H1 (cell line): Measurements from ENCODE around the gene PLS3. TPM values are rescaled to one million over a fixed set of nuclear protein-coding genes. Genes with fewer than 3 reads are reported as not detected.
A peak's percentile ranks its signal among the peaks of the same experiment; 100 is the strongest.

Experiments used
- CTCF ChIA-PET: fragments of 300-600 bp; sonication (Branson Sonifier 250); formaldehyde crosslinking; loops from one replicate; lab custom pipeline; 2021; ENCODE audit not compliant: partially characterized antibody; lab: Charles Lee
- POLR2A ChIA-PET: fragments of 300-600 bp; sonication (Branson Sonifier 250); formaldehyde crosslinking; loops from one replicate; lab custom pipeline; 2021; ENCODE audit warnings: inconsistent platforms; ENCODE audit not compliant: partially characterized antibody; lab: Charles Lee
- DNase-seq, 2 experiments: peaks; one replicate each; pipeline versions ENCODE4 v3.0.0 to v3.0.0-alpha.2; 2010 to 2022; ENCODE audit warnings: low spot score in 2 of 2, low read depth in 1 of 2, mixed read lengths in 1 of 2
- FAIRE-seq: peaks from 2 replicates; lab custom pipeline; 2011; peaks lifted over from hg19 to GRCh38; lab: Jason Lieb, UNC
- H2AFZ ChIP-seq: 2 replicates; pipeline ENCODE4 v1.8.1; 2012; ENCODE audit warnings: low read length, inconsistent platforms
- H2AK5ac ChIP-seq: 2 replicates; pipeline ENCODE4 v1.6.1; 2013; ENCODE audit warnings: low read depth, low read length
- H2BK120ac ChIP-seq: replicated peaks from 2 replicates; pipeline ENCODE3; 2013; ENCODE audit warnings: low read depth, low read length, inconsistent platforms
- H2BK12ac ChIP-seq: 2 replicates; pipeline ENCODE4 v1.6.1; 2013; ENCODE audit warnings: low read depth, low read length
- H2BK15ac ChIP-seq: 2 replicates; pipeline ENCODE4 v1.6.1; 2013; ENCODE audit warnings: low read length
- H2BK20ac ChIP-seq: 2 replicates; pipeline ENCODE4 v1.6.1; 2013; ENCODE audit warnings: low read length
- H2BK5ac ChIP-seq: 2 replicates; pipeline ENCODE4 v1.6.1; 2013; ENCODE audit warnings: low read depth, low read length
- H3K14ac ChIP-seq: 2 replicates; pipeline ENCODE4 v1.6.1; 2013; ENCODE audit warnings: inconsistent platforms; ENCODE audit not compliant: insufficient read length
- H3K18ac ChIP-seq: 2 replicates; pipeline ENCODE4 v1.6.1; 2013; ENCODE audit warnings: low read length; ENCODE audit errors: extremely low read depth
- H3K23ac ChIP-seq: 2 replicates; pipeline ENCODE4 v1.6.1; 2013; ENCODE audit warnings: inconsistent platforms; ENCODE audit not compliant: insufficient read length
- H3K23me2 ChIP-seq: 2 replicates; pipeline ENCODE4 v1.6.1; 2013; ENCODE audit warnings: low read depth, low read length
- H3K27ac ChIP-seq: 2 replicates; pipeline ENCODE4 v1.6.1; 2011; ENCODE audit warnings: low read depth, low read length, inconsistent platforms
- H3K27me3 ChIP-seq, 4 experiments: replicated peaks in 1 of 4; 1 replicate in 1 of 4; 2 replicates in 3 of 4; pipeline versions ENCODE4 v1.6.1 to v1.8.1; 2011 to 2013; ENCODE audit warnings: low read length in 3 of 4, mild to moderate bottlenecking in 3 of 4, inconsistent platforms in 2 of 4, mixed read lengths in 2 of 4, moderate library complexity in 1 of 4; ENCODE audit not compliant: control insufficient read depth in 3 of 4, insufficient read depth in 3 of 4; ENCODE audit errors: extremely low read depth in 1 of 4
- H3K36me3 ChIP-seq, 4 experiments: 2 replicates each; pipeline versions ENCODE4 v1.6.1 to v1.8.1; 2011 to 2013; ENCODE audit warnings: mild to moderate bottlenecking in 4 of 4, low read length in 3 of 4, moderate library complexity in 2 of 4, control low read depth in 1 of 4, inconsistent platforms in 1 of 4; ENCODE audit not compliant: insufficient read depth in 4 of 4, control insufficient read depth in 2 of 4
- H3K4ac ChIP-seq: replicated peaks from 2 replicates; pipeline ENCODE3; 2013; ENCODE audit warnings: low read length, low read depth, mixed read lengths, inconsistent platforms; ENCODE audit not compliant: insufficient read length
- H3K4me1 ChIP-seq, 4 experiments: replicated peaks in 1 of 4; 1 replicate in 1 of 4; 2 replicates in 3 of 4; pipeline versions ENCODE4 v1.6.1 to v1.8.1; 2011 to 2013; ENCODE audit warnings: low read length in 3 of 4, inconsistent platforms in 2 of 4, mixed read lengths in 1 of 4; ENCODE audit not compliant: insufficient read depth in 4 of 4, control insufficient read depth in 3 of 4
- H3K4me2 ChIP-seq, 2 experiments: 2 replicates each; pipeline versions ENCODE4 v1.6.1 to v1.8.1; 2011 to 2013; ENCODE audit warnings: low read depth in 2 of 2, low read length in 2 of 2, control low read depth in 1 of 2, inconsistent platforms in 1 of 2, mild to moderate bottlenecking in 1 of 2; ENCODE audit not compliant: insufficient read depth in 1 of 2
- H3K4me3 ChIP-seq, 4 experiments: fragments of 200-600, 300-600 bp in 1 of 4; sonication (generic), shearing (Covaris generic), sonication (Bioruptor Twin) in 1 of 4; 2 replicates each; pipeline versions ENCODE4 v1.5.1 to v1.8.1; 2011 to 2016; ENCODE audit warnings: low read length in 4 of 4, low read depth in 3 of 4, control low read depth in 2 of 4, inconsistent platforms in 2 of 4, mild to moderate bottlenecking in 2 of 4, mixed read lengths in 1 of 4, moderate library complexity in 1 of 4; ENCODE audit not compliant: insufficient read depth in 2 of 4; ENCODE audit errors: extremely low read depth in 1 of 4
- H3K56ac ChIP-seq: replicated peaks from 2 replicates; pipeline ENCODE3; 2013; ENCODE audit warnings: low read depth, mild to moderate bottlenecking, mixed read lengths, low read length, inconsistent platforms; ENCODE audit not compliant: insufficient read length
- H3K79me1 ChIP-seq: 2 replicates; pipeline ENCODE4 v1.6.1; 2013; ENCODE audit warnings: low read depth, low read length, control low read depth
- H3K79me2 ChIP-seq, 2 experiments: 2 replicates each; pipeline versions ENCODE4 v1.6.1 to v1.8.1; 2012 to 2013; ENCODE audit warnings: low read length in 2 of 2, mild to moderate bottlenecking in 2 of 2, inconsistent platforms in 1 of 2; ENCODE audit not compliant: insufficient read depth in 2 of 2, control insufficient read depth in 1 of 2
- H3K9ac ChIP-seq, 4 experiments: replicated peaks in 1 of 4; 1 replicate in 1 of 4; 2 replicates in 3 of 4; pipeline versions ENCODE4 v1.6.1 to v1.8.1; 2011 to 2013; ENCODE audit warnings: low read depth in 3 of 4, low read length in 3 of 4, control low read depth in 2 of 4, mild to moderate bottlenecking in 2 of 4, moderate library complexity in 2 of 4, inconsistent platforms in 1 of 4; ENCODE audit errors: extremely low read depth in 1 of 4
- H3K9me3 ChIP-seq, 2 experiments: 2 replicates each; pipeline versions ENCODE4 v1.6.1 to v1.8.1; 2012 to 2013; ENCODE audit warnings: mild to moderate bottlenecking in 2 of 2, moderate library complexity in 2 of 2, control low read depth in 1 of 2, inconsistent platforms in 1 of 2, low read depth in 1 of 2, low read length in 1 of 2, mixed read lengths in 1 of 2; ENCODE audit not compliant: insufficient read depth in 2 of 2
- H4K20me1 ChIP-seq, 2 experiments: replicated peaks in 1 of 2; 2 replicates each; pipeline versions ENCODE3 to v1.8.1; 2011 to 2013; ENCODE audit warnings: inconsistent platforms in 2 of 2, low read length in 2 of 2, mild to moderate bottlenecking in 1 of 2; ENCODE audit not compliant: insufficient read depth in 2 of 2, control insufficient read depth in 1 of 2
- H4K5ac ChIP-seq: 2 replicates; pipeline ENCODE4 v1.6.1; 2013; ENCODE audit warnings: low read length, low read depth, mixed read lengths, inconsistent platforms; ENCODE audit not compliant: insufficient read length
- H4K8ac ChIP-seq: 2 replicates; pipeline ENCODE4 v1.8.0; 2013; ENCODE audit warnings: mild to moderate bottlenecking, moderate library complexity, low read length, inconsistent platforms; ENCODE audit not compliant: insufficient read depth; ENCODE audit errors: extremely low read depth
- H4K91ac ChIP-seq: replicated peaks from 2 replicates; pipeline ENCODE3; 2013; ENCODE audit warnings: low read length, mixed read lengths, inconsistent platforms; ENCODE audit not compliant: insufficient read length
- CHD2 ChIP-seq: IDR thresholded peaks from 2 replicates; pipeline ENCODE4 v1.6.1; 2012; ENCODE audit warnings: low read length, improper control_type of control experiment
- CREB1 ChIP-seq: IDR thresholded peaks from 2 replicates; pipeline ENCODE4 v1.6.1; 2012; ENCODE audit warnings: inconsistent platforms
- E2F6 ChIP-seq: IDR thresholded peaks from 2 replicates; pipeline ENCODE4 v1.6.1; 2012; ENCODE audit warnings: inconsistent platforms
- EZH2 ChIP-seq: fragments of 200-600 bp; sonication (generic); IDR thresholded peaks from 2 replicates; pipeline ENCODE4 v1.7.1; 2012; ENCODE audit warnings: low read depth, mild to moderate bottlenecking, moderate library complexity, low read length, inconsistent platforms; ENCODE audit not compliant: severe bottlenecking
- FOSL1 ChIP-seq: IDR thresholded peaks from 2 replicates; pipeline ENCODE4 v1.6.1; 2011; ENCODE audit warnings: mild to moderate bottlenecking, low read depth, low read length, moderate library complexity; ENCODE audit not compliant: insufficient read depth
- RAD21 ChIP-seq, 2 experiments: IDR thresholded peaks in 1 of 2; conservative IDR thresholded peaks in 1 of 2; 2 replicates each; pipeline ENCODE4 v1.6.1; 2011; ENCODE audit warnings: low read depth in 2 of 2, low read length in 2 of 2, improper control_type of control experiment in 1 of 2, inconsistent platforms in 1 of 2, mild to moderate bottlenecking in 1 of 2, moderate library complexity in 1 of 2
- RNF2 ChIP-seq: fragments of 200-900, 300-1000 bp; sonication (generic); IDR thresholded peaks from 2 replicates; pipeline ENCODE4 v1.7.1; 2016; ENCODE audit warnings: borderline replicate concordance, low read depth, mild to moderate bottlenecking, antibody characterized with exemption, low read length; ENCODE audit not compliant: poor library complexity, severe bottlenecking; ENCODE audit errors: missing control alignments
- SIRT6 ChIP-seq: IDR thresholded peaks from one replicate; pipeline ENCODE4 v1.7.1; 2012; ENCODE audit warnings: low read length, inconsistent platforms
- SIX5 ChIP-seq: IDR thresholded peaks from 2 replicates; pipeline ENCODE4 v1.6.1; 2011; ENCODE audit warnings: mild to moderate bottlenecking, low read depth, low read length
- TAF1 ChIP-seq: IDR thresholded peaks from 2 replicates; pipeline ENCODE4 v1.6.1; 2011; ENCODE audit warnings: mild to moderate bottlenecking, low read depth, low read length
- TAF7 ChIP-seq: optimal IDR thresholded peaks from 2 replicates; pipeline ENCODE3; 2011; ENCODE audit warnings: low read depth, mild to moderate bottlenecking, inconsistent platforms, low read length, moderate library complexity, borderline replicate concordance
- USF2 ChIP-seq: IDR thresholded peaks from 2 replicates; pipeline ENCODE4 v1.6.1; 2011; ENCODE audit warnings: low read length, improper control_type of control experiment
- WGBS, 2 experiments: shearing (Covaris generic) in 1 of 2; methylation state at CpG; one replicate each; pipeline versions ENCODE4 v1.1.6 to v1.1.7; 2013 to 2015; ENCODE audit warnings: low lambda C conversion rate in 2 of 2, mixed read lengths in 2 of 2, inconsistent platforms in 1 of 2, low coverage in 1 of 2, missing lambda C conversion rate in 1 of 2; ENCODE audit not compliant: insufficient replicate concordance in 2 of 2, insufficient coverage in 1 of 2, insufficient read length in 1 of 2; ENCODE audit errors: extremely low coverage in 1 of 2, missing lambda C conversion rate in 1 of 2; 5-methylcytosine and 5-hydroxymethylcytosine counted together
- polyA plus RNA-seq, 7 experiments: library from polyadenylated mRNA; depleted of rRNA in 3 of 7; stranded (reverse) in 5 of 7; unstranded in 2 of 7; fragments of >200 nt in 5 of 7; fragments of 200-250 nt in 2 of 7; gene quantifications; 1 replicate in 5 of 7; 2 replicates in 1 of 7; 4 replicates in 1 of 7; pipeline versions ENCODE4 v1.2.1 to v1.2.3, GENCODE V29; 2011 to 2013; ENCODE audit warnings: missing spikeins in 2 of 7, mixed read lengths in 2 of 7
- total RNA-seq: library from RNA; stranded (reverse); fragmentation: NEBNext Ultra II Directional; extraction: Animal tissue kit (Norgen Biotek cat#: 25700); gene quantifications from 2 replicates; pipeline ENCODE4 v1.2.1, GENCODE V29; 2021

PLS3 gene
- total and polyA plus RNA-seq, 2 of the 8 experiments (the other 6 are each of a cell fraction or from before 2014, with no cell fraction given): 107 to 185 TPM

- WGBS, 2 experiments: 73% methylated on average over 2 of the region's 2 CpGs; no CpG with 5 or more reads in 1 of the 2 experiments
- Histone ChIP-seq H2AK5ac (0 out of 2 replicates have a peak overlapping the region, but pooled peaks have one; percentile 65), H3K9ac (no peak overlapping the region), H3K56ac (no peak overlapping the region), H3K9me3 (no peaks in the 10 kb centered on the region), H4K8ac (no peak overlapping the region), H3K36me3 (peaks cover 4 to 71% (median 28%) of the 10 kb centered on the region in 4 experiments; a peak in 6 of 8 replicates), H3K4me3 (no peak overlapping the region), H3K27me3 (no peaks in the 10 kb centered on the region), H3K4me1 (peaks cover 0 to 5% (median 0%) of the 10 kb centered on the region in 4 experiments; a peak in 1 of 7 replicates), H3K4me2 (no peak overlapping the region), H2AFZ (no peak overlapping the region), H3K23ac (no peak overlapping the region), H2BK20ac (no peak overlapping the region), H4K91ac (no peak overlapping the region), H3K14ac (no peak overlapping the region), H2BK15ac (no peak overlapping the region), H3K27ac (no peak overlapping the region), H3K18ac (no peak overlapping the region), H2BK5ac (no peak overlapping the region), H4K5ac (no peak overlapping the region), H3K4ac (no peak overlapping the region), H2BK120ac (no peak overlapping the region), H4K20me1 (no peaks in the 10 kb centered on the region), H2BK12ac (no peak overlapping the region), H3K79me1 (no peaks in the 10 kb centered on the region), H3K23me2 (no peaks in the 10 kb centered on the region), H3K79me2 (no peaks in the 10 kb centered on the region)
- DNase-seq (no peak), FAIRE-seq (no peak)
- ChIA-PET CTCF (interaction anchor here (0.9 to 3.0 kb wide), 21 partner anchors 8 to 321 kb away, joined by 3 to 17 read pairs (median 4); no protein-coding TSS in a partner anchor), POLR2A (no interaction called here)
- TF ChIP-seq E2F6 (no peak), SIX5 (no peak), CHD2 (no peak), FOSL1 (no peak), USF2 (no peak), CREB1 (no peak), TAF7 (no peak), RAD21 (IDR thresholded peaks at IDR 0.05 in 1 of 2, conservative IDR thresholded peaks at IDR 0.05 in 1 of 2; ENCODE audit: low read depth in 2 of 2, low read length in 2 of 2) (no peak), RNF2 (no peak), SIRT6 (no peak), EZH2 (no peak), TAF1 (no peak)
Measured at GRCh38 chrX:115642311-115642710, 81.3 kb downstream of the PLS3 start.
